SH-SY5Y (cell line): ENCODE results near the gene PBX3.

Experiments used
- GATA2 ChIP-seq: IDR thresholded peaks from 2 replicates; pipeline ENCODE4 v1.6.1; 2011; ENCODE audit warnings: mild to moderate bottlenecking, low read depth, low read length
- GATA3 ChIP-seq: IDR thresholded peaks from 2 replicates; pipeline ENCODE4 v1.6.1; 2011; ENCODE audit warnings: low read depth, mild to moderate bottlenecking, low read length, moderate library complexity

GRCh38 chr9:125745018-125745417, 2.2 kb upstream of the PBX3 start:
- TF ChIP-seq GATA2: no peak
- no peak for TF ChIP-seq GATA3
